Natural killer cell (primary cell): Measurements from ENCODE around the gene ANKRD13A. TPM values are rescaled to one million over a fixed set of nuclear protein-coding genes. Genes with fewer than 3 reads are reported as not detected.

Experiments used
- ATAC-seq, 3 donors: fragments of 150-1000 bp in 2 of 3; fragments of 200-7000 bp in 1 of 3; cut with Tn5 transposase; 1 replicate in 1 of 3; 2 replicates in 2 of 3; pipeline ENCODE4 v1.10.0; 2021; ENCODE audit warnings: mild to moderate bottlenecking in 2 of 3, moderate library complexity in 2 of 3
- DNase-seq, 2 donors: peaks; one replicate each; pipeline versions ENCODE4 v3.0.0 to v3.0.0-alpha.2; 2013 to 2021; ENCODE audit warnings: mixed read lengths in 1 of 2
- H3K27ac ChIP-seq: one replicate; pipeline ENCODE4 v1.5.1; 2013; ENCODE audit warnings: mild to moderate bottlenecking, low read length
- H3K27me3 ChIP-seq: one replicate; pipeline ENCODE4 v1.6.1; 2013; ENCODE audit warnings: low read length; ENCODE audit not compliant: control insufficient read depth, insufficient read depth
- H3K36me3 ChIP-seq: one replicate; pipeline ENCODE4 v1.6.1; 2013; ENCODE audit warnings: low read length; ENCODE audit not compliant: control insufficient read depth, insufficient read depth
- H3K4me1 ChIP-seq: one replicate; pipeline ENCODE4 v1.6.1; 2013; ENCODE audit warnings: low read length; ENCODE audit not compliant: control insufficient read depth, insufficient read depth
- H3K4me3 ChIP-seq: one replicate; pipeline ENCODE4 v1.5.1; 2013; ENCODE audit warnings: low read length
- H3K9me3 ChIP-seq: one replicate; pipeline ENCODE4 v1.6.1; 2013; ENCODE audit warnings: low read length; ENCODE audit not compliant: control insufficient read depth, insufficient read depth
- H3K27ac Mint-ChIP-seq, 2 donors: one replicate each; pipeline ENCODE4 v1.8.0; 2022; ENCODE audit warnings: mild to moderate bottlenecking in 2 of 2, mixed read lengths in 2 of 2, moderate library complexity in 1 of 2
- H3K27me3 Mint-ChIP-seq, 2 donors: one replicate each; pipeline ENCODE4 v1.8.0; 2022; ENCODE audit warnings: low read depth in 2 of 2, mixed read lengths in 2 of 2
- H3K36me3 Mint-ChIP-seq: one replicate; pipeline ENCODE4 v1.8.0; 2022; ENCODE audit warnings: mixed read lengths
- H3K4me1 Mint-ChIP-seq, 2 donors: one replicate each; pipeline ENCODE4 v1.8.0; 2022; ENCODE audit warnings: mixed read lengths in 2 of 2
- H3K4me3 Mint-ChIP-seq: one replicate; pipeline ENCODE4 v1.8.0; 2022; ENCODE audit warnings: mild to moderate bottlenecking, moderate library complexity, mixed read lengths
- H3K9me3 Mint-ChIP-seq, 2 donors: one replicate each; pipeline ENCODE4 v1.8.0; 2022; ENCODE audit warnings: mixed read lengths in 2 of 2
- WGBS: methylation state at CpG from one replicate; pipeline ENCODE4 v1.1.7; 2013; ENCODE audit warnings: missing lambda C conversion rate; ENCODE audit not compliant: insufficient coverage; 5-methylcytosine and 5-hydroxymethylcytosine counted together
- intact Hi-C: fragments of 100-400 bp; cut with micrococcal nuclease; formaldehyde crosslinking; loops from one replicate; pipeline ENCODE4 v1.14.2; 2022
- total RNA-seq, 4 donors: library from RNA; stranded (reverse); fragments of 120-200 nt in 1 of 4; gene quantifications; one replicate each; pipeline versions ENCODE4 v1.2.3 to v1.2.4, GENCODE V29; 2013 to 2022
- TF ChIP-seq, protein P1 (sequence below): fragments of 200-600 bp; IDR thresholded peaks from one replicate; pipeline ENCODE4 v1.8.0; 2022; ENCODE audit warnings: antibody characterized with exemption

Gene ANKRD13A
- total RNA-seq, 3 donors from 2014 or later (not counting 1 experiment from before 2014, with no cell fraction given) = 74.9 to 93.6 (median 90.7) TPM

DNA sequence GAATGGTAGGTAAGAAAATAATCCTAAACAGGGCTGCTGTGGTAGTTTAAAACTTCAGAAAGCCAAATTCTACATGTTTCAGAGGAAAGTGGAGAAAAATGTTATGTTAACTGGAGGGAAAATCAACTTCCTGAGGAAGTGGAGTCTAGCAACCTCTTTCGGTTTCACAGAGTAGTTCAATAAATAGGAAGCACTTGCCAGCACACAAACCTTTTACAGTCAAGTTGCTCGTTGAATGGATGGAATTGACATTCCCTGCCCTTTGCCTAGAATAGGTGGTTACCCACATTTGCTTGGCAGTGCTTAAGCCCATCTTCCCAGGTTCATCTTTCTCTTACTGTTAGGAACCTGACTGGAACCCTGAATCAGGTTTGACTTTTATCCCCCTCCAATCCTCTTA, 15.9 kb downstream of the ANKRD13A start:
- WGBS = 0% methylated on average over 2 of the region's 2 CpGs
- peak in 1 of 2 donors; percentile 65 for DNase-seq
- H3K27me3 ChIP-seq = no peaks in the 10 kb centered on the region
- intact Hi-C loops = loop anchor here (2.0 kb wide), 1 partner anchor 210 kb away; no protein-coding TSS in a partner anchor
- H3K9me3 Mint-ChIP-seq = no peaks in the 10 kb centered on the region
- H3K27me3 Mint-ChIP-seq = no peaks in the 10 kb centered on the region
- H3K36me3 ChIP-seq = peaks cover 39% of the 10 kb centered on the region
- H3K4me1 Mint-ChIP-seq = peaks cover 23 to 28% of the 10 kb centered on the region in 2 donors
- H3K27ac ChIP-seq = peak overlapping the region; percentile 12
- H3K27ac Mint-ChIP-seq = peak overlapping the region; percentile 70 to 83
- TF ChIP-seq, protein P1, sequence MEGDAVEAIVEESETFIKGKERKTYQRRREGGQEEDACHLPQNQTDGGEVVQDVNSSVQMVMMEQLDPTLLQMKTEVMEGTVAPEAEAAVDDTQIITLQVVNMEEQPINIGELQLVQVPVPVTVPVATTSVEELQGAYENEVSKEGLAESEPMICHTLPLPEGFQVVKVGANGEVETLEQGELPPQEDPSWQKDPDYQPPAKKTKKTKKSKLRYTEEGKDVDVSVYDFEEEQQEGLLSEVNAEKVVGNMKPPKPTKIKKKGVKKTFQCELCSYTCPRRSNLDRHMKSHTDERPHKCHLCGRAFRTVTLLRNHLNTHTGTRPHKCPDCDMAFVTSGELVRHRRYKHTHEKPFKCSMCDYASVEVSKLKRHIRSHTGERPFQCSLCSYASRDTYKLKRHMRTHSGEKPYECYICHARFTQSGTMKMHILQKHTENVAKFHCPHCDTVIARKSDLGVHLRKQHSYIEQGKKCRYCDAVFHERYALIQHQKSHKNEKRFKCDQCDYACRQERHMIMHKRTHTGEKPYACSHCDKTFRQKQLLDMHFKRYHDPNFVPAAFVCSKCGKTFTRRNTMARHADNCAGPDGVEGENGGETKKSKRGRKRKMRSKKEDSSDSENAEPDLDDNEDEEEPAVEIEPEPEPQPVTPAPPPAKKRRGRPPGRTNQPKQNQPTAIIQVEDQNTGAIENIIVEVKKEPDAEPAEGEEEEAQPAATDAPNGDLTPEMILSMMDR = peak; percentile 22
- no peaks in the 10 kb centered on the region for H3K9me3 ChIP-seq
- H3K4me1 ChIP-seq = peaks cover 23% of the 10 kb centered on the region
- peaks cover 8% of the 10 kb centered on the region for H3K36me3 Mint-ChIP-seq
- no peak overlapping the region for H3K4me3 ChIP-seq
- ATAC-seq = peak in 2 of 3 donors; percentile 53 to 58
- H3K4me3 Mint-ChIP-seq = no peak overlapping the region

- Mint-ChIP-seq H3K27me3 (no peaks in the 10 kb centered on the region), H3K27ac (no peak overlapping the region), H3K4me3 (no peak overlapping the region), H3K4me1 (no peaks in the 10 kb centered on the region), H3K36me3 (peaks cover 8% of the 10 kb centered on the region), H3K9me3 (no peaks in the 10 kb centered on the region)
- intact Hi-C loops = no loop called here
- Histone ChIP-seq H3K9me3 (no peaks in the 10 kb centered on the region), H3K36me3 (peaks cover 80% of the 10 kb centered on the region), H3K27ac (no peak overlapping the region), H3K4me1 (no peaks in the 10 kb centered on the region), H3K4me3 (no peak overlapping the region), H3K27me3 (no peaks in the 10 kb centered on the region)
- DNase-seq (no peak), ATAC-seq (no peak)
- TF ChIP-seq, protein P1 = no peak
- WGBS = 99% methylated on average over 4 of the region's 4 CpGs
Observed at GRCh38 chr12:110020956-110021355, 21.7 kb downstream of the ANKRD13A start.

- peaks cover 16% of the 10 kb centered on the region for H3K36me3 Mint-ChIP-seq
- intact Hi-C loops = no loop called here
- no peaks in the 10 kb centered on the region for H3K9me3 Mint-ChIP-seq
- no peak for ATAC-seq
- Histone ChIP-seq H3K4me3 (no peak overlapping the region), H3K36me3 (peaks cover 84% of the 10 kb centered on the region), H3K9me3 (no peaks in the 10 kb centered on the region), H3K4me1 (no peaks in the 10 kb centered on the region), H3K27ac (no peak overlapping the region), H3K27me3 (no peaks in the 10 kb centered on the region)
- H3K27me3 Mint-ChIP-seq = no peaks in the 10 kb centered on the region
- 92% methylated on average over 5 of the region's 5 CpGs for WGBS
- no peaks in the 10 kb centered on the region for H3K4me1 Mint-ChIP-seq
- no peak overlapping the region for H3K4me3 Mint-ChIP-seq
- H3K27ac Mint-ChIP-seq = no peak overlapping the region
- DNase-seq = no peak
- TF ChIP-seq, protein P1 = no peak
Observed at GRCh38 chr12:110023059-110023980, 24.1 kb downstream of the ANKRD13A start.
